Urothelium cell line (cell line): ENCODE results near the gene PDZD7.
A peak's percentile ranks its signal among the peaks of the same experiment; 100 is the strongest.

Experiments
- DNase-seq: peaks from one replicate; pipeline ENCODE4 v3.0.0; 2011; ENCODE audit warnings: low spot score, mixed read lengths
- FAIRE-seq: peaks from 2 replicates; lab custom pipeline; 2011; peaks lifted over from hg19 to GRCh38; lab: Jason Lieb, UNC

Gene PDZD7

GRCh38 chr10:101031128-101031795 is at the start of gene PDZD7, which contains the start of gene SFXN3:
Gene PDZD7 (minus strand): TSS chr10:101031129. CDS start chr10:101030219, 910 bp downstream.
Gene SFXN3 (plus strand): TSS chr10:101031234. CDS start chr10:101034695, 3,461 bp downstream.
- peak; percentile 98 for DNase-seq
- peak; percentile 56 for FAIRE-seq

DNA sequence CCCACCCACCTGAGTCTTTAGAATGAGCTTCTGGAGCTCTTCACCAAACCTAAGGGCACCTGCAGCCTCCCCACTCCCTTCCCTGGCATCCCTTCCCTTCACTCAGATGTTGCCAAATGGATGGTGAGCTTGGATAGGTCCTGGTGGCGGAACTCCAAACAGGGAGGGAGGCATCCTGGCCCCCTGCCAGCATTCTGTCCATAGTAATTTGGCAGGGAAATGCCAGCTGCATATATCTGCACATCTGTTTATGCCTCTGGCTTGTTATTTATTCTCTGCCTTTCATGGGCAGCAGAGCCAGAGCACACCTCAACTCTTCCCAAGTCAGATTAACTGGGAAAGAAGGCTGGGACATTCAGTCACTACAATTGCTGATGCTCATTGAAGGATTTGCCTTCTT is 48.9 kb upstream of the PDZD7 start:
- no peak for FAIRE-seq
- no peak for DNase-seq

DNA sequence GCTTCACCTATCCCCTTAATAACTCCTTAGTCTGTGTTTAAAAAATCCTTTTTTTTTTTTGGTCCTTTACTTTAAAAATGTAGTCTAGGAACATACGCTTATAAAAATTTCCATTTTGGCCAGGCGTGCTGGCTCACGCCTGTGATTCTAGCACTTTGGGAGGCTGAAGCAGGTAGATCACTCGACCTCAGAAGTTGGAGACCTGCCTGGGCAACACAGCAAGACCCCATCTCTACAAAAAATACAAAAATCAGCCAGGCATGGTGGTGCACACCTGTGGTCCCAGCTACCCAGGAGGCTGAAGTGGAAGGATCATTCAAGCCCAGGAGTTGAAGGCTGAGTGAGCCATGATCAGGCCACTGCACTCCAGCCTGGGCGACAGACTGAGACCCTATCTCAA is 45.7 kb upstream of the PDZD7 start:
- FAIRE-seq (no peak), DNase-seq (no peak)

DNA sequence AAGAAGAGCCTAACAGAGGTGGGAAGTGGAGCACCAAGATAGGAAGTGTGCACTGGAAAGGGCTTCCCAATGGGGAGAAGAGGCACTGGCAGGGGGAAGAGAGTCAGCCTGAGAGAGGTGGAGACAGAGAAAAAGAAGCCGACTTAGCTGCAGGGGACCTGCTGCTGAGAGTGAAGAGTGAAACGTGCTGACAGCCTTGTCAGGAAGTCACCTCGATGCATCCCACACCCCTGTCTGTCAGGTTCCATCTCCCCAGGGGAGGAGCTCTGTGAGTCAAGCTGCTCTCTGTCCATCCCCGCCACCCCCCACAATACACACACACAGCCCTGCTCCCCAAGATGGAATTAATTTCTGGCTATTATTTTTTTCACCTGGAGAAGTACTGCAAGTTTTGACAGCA is 44.8 kb upstream of the PDZD7 start:
- no peak for DNase-seq
- FAIRE-seq, result no peak

- DNase-seq (no peak), FAIRE-seq (no peak)
These were observed 42.7 kb upstream of the PDZD7 start for GRCh38 chr10:101073631-101074030.

DNA sequence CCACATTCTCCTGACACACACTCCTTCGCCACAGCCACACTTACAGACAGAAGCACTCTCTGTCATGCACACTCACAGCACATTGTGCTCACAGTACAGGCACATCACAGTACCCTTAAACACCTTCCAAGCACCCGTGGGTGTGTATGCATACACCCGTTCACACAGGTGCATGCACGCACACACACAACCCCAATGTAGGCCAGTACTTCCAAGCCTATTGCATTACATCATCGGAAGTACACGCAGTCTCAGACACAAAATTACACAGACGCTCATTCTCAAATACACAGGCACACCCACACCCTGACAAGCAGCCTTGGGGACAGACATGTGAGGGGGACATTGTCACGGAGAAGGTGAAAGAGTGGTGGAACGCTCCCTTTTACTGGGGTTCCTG is 42.0 kb upstream of the PDZD7 start:
- peak; percentile 83 for FAIRE-seq
- no peak for DNase-seq

DNA sequence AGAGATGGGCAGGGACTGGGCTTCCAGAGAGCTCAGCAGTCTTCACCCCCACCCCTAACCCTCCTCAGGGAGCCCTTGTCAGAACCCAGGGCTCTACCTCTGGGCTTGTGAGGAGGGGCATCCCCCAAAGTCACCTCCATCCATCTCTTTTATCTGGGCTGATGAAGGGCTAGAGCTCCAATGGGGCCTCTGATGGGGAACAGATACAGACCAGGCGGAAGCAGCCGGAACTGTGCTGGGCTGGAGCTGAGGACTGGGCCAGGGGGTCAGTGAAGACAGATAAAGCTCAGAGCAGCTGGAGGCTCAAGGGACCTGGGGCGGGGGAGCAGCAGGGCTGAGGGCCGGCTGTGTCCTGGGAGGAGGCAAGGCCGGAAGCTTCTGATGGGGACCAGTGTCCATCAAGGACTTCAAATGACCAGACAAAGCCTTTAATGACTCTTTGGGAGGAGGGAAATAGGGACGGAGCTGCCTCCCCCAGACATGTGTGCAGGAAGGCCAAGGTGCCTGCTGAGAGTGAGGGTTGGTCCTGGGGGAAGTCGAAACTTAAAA is 41.0 kb upstream of the PDZD7 start:
- FAIRE-seq (no peak), DNase-seq (no peak)

- FAIRE-seq (no peak), DNase-seq (no peak)
These were observed 40.4 kb upstream of the PDZD7 start for GRCh38 chr10:101071267-101071884.

DNA sequence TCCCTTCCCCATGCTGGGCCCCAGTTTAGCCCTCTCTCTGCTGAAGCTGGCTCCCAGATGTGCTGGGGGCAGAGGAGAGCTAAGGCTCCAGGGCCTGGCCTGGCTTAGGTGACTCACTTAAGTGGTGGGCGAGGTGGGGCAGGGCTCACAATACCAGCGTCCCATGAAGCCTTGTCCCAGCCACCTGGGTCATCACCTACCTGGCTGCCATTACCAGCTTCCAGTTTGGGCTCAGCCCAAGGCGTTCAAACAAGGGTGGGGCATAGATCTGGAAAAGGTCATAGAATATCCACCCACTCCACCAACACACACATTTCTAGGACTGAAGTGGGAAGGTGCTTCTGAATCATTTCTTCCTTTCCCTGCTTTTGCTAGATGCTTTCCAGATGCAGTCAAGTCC is 39.2 kb upstream of the PDZD7 start:
- DNase-seq, result no peak
- FAIRE-seq, result no peak

DNA sequence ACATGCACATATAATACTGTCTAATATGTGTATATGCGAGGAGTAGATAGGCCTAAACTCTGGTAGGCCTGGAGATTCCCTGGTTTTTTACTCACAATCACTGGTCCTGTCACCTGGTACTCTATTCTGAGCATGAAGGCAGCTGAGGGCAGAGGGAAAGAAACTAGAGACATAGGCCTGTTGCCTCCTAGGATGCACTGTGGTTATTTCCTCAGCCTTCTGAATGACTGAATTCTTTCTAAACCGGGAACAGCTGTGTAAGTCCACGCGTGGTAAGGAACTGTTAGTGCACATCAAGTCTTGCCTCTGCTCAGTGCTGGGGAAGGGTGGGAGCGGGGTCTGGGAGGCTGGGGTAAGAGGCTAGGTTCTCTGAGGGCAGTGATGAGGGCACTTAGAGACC is 38.5 kb upstream of the PDZD7 start:
- DNase-seq, result no peak
- no peak for FAIRE-seq

DNA sequence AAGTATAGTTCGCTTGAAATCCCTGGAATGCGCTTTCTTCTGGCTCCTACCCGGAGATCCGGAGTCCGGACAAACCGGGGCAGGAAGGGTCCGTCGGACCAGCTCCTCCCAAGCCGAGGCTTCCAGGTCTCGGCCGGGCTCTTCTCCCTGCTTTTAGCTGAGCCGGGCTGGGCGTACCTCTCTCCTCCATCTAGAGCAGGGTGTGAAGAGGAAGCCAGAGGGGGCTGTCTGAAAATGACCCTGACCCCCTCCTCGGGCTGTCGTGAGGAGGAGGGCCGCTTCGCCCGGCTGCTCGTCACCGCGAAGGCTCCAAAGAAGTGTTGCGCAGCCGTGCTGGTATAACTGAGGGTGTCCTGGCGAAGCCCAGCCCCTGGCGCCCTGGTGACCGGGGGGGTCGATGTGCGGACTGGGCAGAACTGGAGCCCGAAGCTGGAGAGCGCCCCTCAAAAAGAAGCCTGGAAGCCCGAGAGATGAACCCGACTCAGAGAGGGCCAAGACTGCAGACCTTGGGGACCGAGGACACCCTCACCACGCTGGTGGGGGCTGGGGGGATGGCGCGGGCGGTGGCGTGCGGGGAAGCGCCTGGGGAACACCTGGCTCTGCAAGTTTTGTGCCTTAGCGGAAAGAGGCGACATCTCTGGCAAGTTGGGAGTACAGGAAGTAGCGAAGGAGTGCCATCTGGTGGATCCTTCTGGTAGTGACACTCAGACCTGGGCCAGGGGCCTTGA is 36.6 kb upstream of the PDZD7 start:
- FAIRE-seq, result no peak
- peak; percentile 85 for DNase-seq

- DNase-seq, result peak; percentile 31
- no peak for FAIRE-seq
These were observed 36.0 kb upstream of the PDZD7 start for GRCh38 chr10:101066896-101067355.

DNA sequence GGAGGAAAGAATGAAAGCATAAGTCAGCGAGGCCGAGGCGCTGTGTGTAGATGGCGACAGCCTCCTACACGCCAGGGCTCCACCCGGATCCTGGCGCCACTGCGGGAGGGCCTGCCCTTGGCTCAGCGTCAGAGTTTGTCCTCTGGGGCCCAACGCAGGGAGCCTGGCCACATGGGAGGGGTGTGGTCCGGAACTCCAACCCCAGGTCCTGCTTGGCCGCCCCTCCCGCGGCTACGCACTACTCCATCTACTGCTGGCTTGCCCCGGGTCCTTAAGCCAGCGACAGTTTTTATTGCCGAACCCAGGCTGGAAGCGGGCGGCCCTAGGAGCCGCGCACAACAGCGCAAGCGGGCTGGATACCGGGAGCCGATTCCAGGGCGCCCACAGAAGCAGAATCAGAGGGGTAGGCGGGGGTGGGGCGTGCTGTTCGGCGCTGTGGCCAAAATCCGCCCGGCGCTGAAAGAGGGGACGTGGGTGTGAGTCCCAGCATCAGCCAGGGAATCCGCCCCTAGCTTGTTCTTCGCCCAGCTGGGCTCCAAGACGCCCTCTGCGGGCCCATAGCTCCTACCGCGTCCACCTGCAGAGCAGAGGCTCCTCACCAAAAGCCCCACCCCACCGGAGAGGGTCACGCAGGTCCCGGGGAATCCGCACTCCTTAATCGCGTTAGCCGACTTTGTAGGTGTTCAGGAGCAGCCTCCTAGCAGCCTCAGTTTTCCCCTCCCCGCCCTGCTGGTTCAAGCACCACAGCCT is 35.4 kb upstream of the PDZD7 start:
- FAIRE-seq (no peak), DNase-seq (peak; percentile 81)

- DNase-seq (no peak), FAIRE-seq (no peak)
These were observed 34.7 kb upstream of the PDZD7 start for GRCh38 chr10:101065481-101066145.

GRCh38 chr10:101064415-101065030 is 33.6 kb upstream of the PDZD7 start:
- no peak for DNase-seq
- no peak for FAIRE-seq

- FAIRE-seq (no peak), DNase-seq (no peak)
These were observed 32.9 kb upstream of the PDZD7 start for GRCh38 chr10:101063548-101064414.

- FAIRE-seq (no peak), DNase-seq (no peak)
These were observed 32.2 kb upstream of the PDZD7 start for GRCh38 chr10:101063050-101063525.

DNA sequence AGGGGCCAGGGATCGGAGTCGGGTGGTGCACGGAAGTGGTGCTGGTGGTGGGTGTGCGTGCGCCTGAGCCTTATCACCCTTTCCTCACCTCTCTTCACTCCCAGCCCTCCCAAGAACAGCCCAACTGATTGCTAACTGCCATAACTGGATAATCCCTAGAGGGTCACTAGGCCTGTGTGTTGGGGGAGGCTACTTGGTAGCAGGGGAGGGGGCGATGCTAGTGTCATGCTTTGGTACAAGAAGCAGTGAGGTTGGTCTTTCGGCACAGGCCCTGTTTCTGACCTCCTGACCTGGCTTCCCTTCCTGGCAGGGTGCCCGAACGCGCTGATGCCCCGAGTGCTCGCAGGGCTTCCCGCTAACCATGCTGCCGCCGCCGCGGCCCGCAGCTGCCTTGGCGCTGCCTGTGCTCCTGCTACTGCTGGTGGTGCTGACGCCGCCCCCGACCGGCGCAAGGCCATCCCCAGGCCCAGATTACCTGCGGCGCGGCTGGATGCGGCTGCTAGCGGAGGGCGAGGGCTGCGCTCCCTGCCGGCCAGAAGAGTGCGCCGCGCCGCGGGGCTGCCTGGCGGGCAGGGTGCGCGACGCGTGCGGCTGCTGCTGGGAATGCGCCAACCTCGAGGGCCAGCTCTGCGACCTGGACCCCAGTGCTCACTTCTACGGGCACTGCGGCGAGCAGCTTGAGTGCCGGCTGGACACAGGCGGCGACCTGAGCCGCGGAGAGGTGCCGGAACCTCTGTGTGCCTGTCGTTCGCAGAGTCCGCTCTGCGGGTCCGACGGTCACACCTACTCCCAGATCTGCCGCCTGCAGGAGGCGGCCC is 31.5 kb upstream of the PDZD7 start:
- FAIRE-seq (no peak), DNase-seq (peak; percentile 74)
